Small intestine (tissue), 16 donors: ENCODE measurements around the gene KLHL14. TPM values are rescaled to one million over a fixed set of nuclear protein-coding genes. Genes with fewer than 3 reads are reported as not detected.

ENCODE experiments used
- DNase-seq, 2 donors: peaks; one replicate each; pipeline versions ENCODE4 v3.0.0 to v3.0.0-alpha.2; 2013
- FAIRE-seq: peaks from 2 replicates; lab custom pipeline; 2012; peaks lifted over from hg19 to GRCh38; lab: Jason Lieb, UNC
- H3K27ac ChIP-seq, 3 donors: one replicate each; pipeline ENCODE4 v1.5.1; 2013; ENCODE audit warnings: low read length in 2 of 3, mild to moderate bottlenecking in 2 of 3, control low read depth in 1 of 3, inconsistent platforms in 1 of 3, low read depth in 1 of 3, moderate library complexity in 1 of 3
- H3K27me3 ChIP-seq, 3 donors: one replicate each; pipeline ENCODE4 v1.6.1; 2013; ENCODE audit warnings: low read length in 3 of 3, inconsistent platforms in 1 of 3; ENCODE audit not compliant: control insufficient read depth in 3 of 3, insufficient read depth in 3 of 3
- H3K36me3 ChIP-seq, 3 donors: one replicate each; pipeline ENCODE4 v1.6.1; 2013; ENCODE audit warnings: low read length in 3 of 3, inconsistent platforms in 1 of 3, low read depth in 1 of 3, mild to moderate bottlenecking in 1 of 3, moderate library complexity in 1 of 3; ENCODE audit not compliant: control insufficient read depth in 3 of 3, insufficient read depth in 2 of 3
- H3K4me1 ChIP-seq, 3 donors: one replicate each; pipeline ENCODE4 v1.6.1; 2013; ENCODE audit warnings: low read length in 2 of 3, inconsistent platforms in 1 of 3, low read depth in 1 of 3, mild to moderate bottlenecking in 1 of 3, moderate library complexity in 1 of 3; ENCODE audit not compliant: control insufficient read depth in 3 of 3, insufficient read depth in 2 of 3
- H3K4me3 ChIP-seq, 3 donors: one replicate each; pipeline ENCODE4 v1.5.1; 2013; ENCODE audit warnings: low read length in 3 of 3, control low read depth in 1 of 3, inconsistent platforms in 1 of 3, low read depth in 1 of 3, mild to moderate bottlenecking in 1 of 3, moderate library complexity in 1 of 3
- H3K9me3 ChIP-seq, 2 donors: one replicate each; pipeline ENCODE4 v1.6.1; 2013; ENCODE audit warnings: low read depth in 1 of 2, low read length in 1 of 2; ENCODE audit not compliant: control insufficient read depth in 2 of 2, insufficient read depth in 1 of 2
- WGBS, 3 donors: extraction: QIAGEN DNeasy Blood & Tissue Kit; methylation state at CpG; one replicate each; pipeline ENCODE4 v1.1.7; 2013; 5-methylcytosine and 5-hydroxymethylcytosine counted together
- long read RNA-seq, 10 donors: transcript quantifications; one replicate each; lab custom pipeline, GENCODE V29; 2026
- polyA plus RNA-seq, 4 donors: library from polyadenylated mRNA; stranded (reverse) in 3 of 4; unstranded in 1 of 4; fragments of 200-250 nt in 3 of 4; fragments of 120-200 nt in 1 of 4; gene quantifications; one replicate each; pipeline versions ENCODE4 v1.2.1 to v1.2.3, GENCODE V29; 2013
- donor health status: healthy with polysubstance abuse.
- donor health status: control.
- donor health status: control.
- donor health status: Bipolar disorder and iron deficiency.
- donor health status: healthy.

The KLHL14 gene
- polyA plus RNA-seq = under 1 TPM in 2 of 4 donors, not detected in 2; 0.39 to 0.40 TPM
- long read RNA-seq, donor 1 = 0 reads
- long read RNA-seq, donor 2 = 0 reads
- long read RNA-seq, donor 3 = 0 reads
- long read RNA-seq, donor 4 = 0 reads
- long read RNA-seq, donor 5 = 0 reads
- long read RNA-seq, donor 6 = 0 reads
- long read RNA-seq, donor 7 = 0 reads
- long read RNA-seq, donor 8 = 0 reads
- long read RNA-seq, donor 9 = 0 reads
- long read RNA-seq, donor 10 = 0 reads

GRCh38 chr18:32772581-32773381 is at the start of gene KLHL14:
Gene KLHL14 (minus strand): TSS chr18:32773023. CDS start chr18:32770591, 2,432 bp downstream.
- H3K27ac ChIP-seq = no peak within 1 kb of the TSS
- H3K9me3 ChIP-seq = no peaks in the 10 kb centered on the region
- peaks cover 0 to 55% (median 23%) of the 10 kb centered on the region in 3 donors for H3K27me3 ChIP-seq
- peaks cover 2 to 13% (median 4%) of the 10 kb centered on the region in 3 donors for H3K4me1 ChIP-seq
- DNase-seq (no peak), FAIRE-seq (no peak)
- H3K36me3 ChIP-seq = no peaks in the 10 kb centered on the region
- peak within 1 kb of the TSS; percentile 15 to 35 (median 25) for H3K4me3 ChIP-seq
- 39 to 59% (median 51%) methylated on average over 16 to 17 of the region's 17 CpGs for WGBS, 3 donors

- no peak overlapping the region for H3K4me3 ChIP-seq
- H3K4me1 ChIP-seq = no peaks in the 10 kb centered on the region
- DNase-seq = no peak
- H3K27me3 ChIP-seq = no peaks in the 10 kb centered on the region
- no peak overlapping the region for H3K27ac ChIP-seq
- H3K9me3 ChIP-seq = no peaks in the 10 kb centered on the region
- H3K36me3 ChIP-seq = no peaks in the 10 kb centered on the region
- no peak for FAIRE-seq
- 83 to 89% (median 86%) methylated on average over 16 of the region's 16 CpGs for WGBS, 3 donors
These were observed 49.4 kb upstream of the KLHL14 start for GRCh38 chr18:32822197-32822596.

GRCh38 chr18:32815881-32816280 is 43.1 kb upstream of the KLHL14 start:
- no peak overlapping the region for H3K4me3 ChIP-seq
- WGBS, 3 donors = 51 to 70% (median 57%) methylated on average over 3 of the region's 3 CpGs
- H3K4me1 ChIP-seq = no peaks in the 10 kb centered on the region
- FAIRE-seq = no peak
- H3K36me3 ChIP-seq = no peaks in the 10 kb centered on the region
- DNase-seq = no peak
- H3K27me3 ChIP-seq = no peaks in the 10 kb centered on the region
- no peak overlapping the region for H3K27ac ChIP-seq
- H3K9me3 ChIP-seq = no peaks in the 10 kb centered on the region

GRCh38 chr18:32812342-32812741 is 39.5 kb upstream of the KLHL14 start:
- no peak overlapping the region for H3K27ac ChIP-seq
- DNase-seq (no peak), FAIRE-seq (no peak)
- no peaks in the 10 kb centered on the region for H3K27me3 ChIP-seq
- H3K4me1 ChIP-seq = no peaks in the 10 kb centered on the region
- 27 to 68% (median 47%) methylated on average over 3 of the region's 3 CpGs for WGBS, 3 donors
- H3K9me3 ChIP-seq = peaks cover 0 to 2% of the 10 kb centered on the region in 2 donors
- no peaks in the 10 kb centered on the region for H3K36me3 ChIP-seq
- H3K4me3 ChIP-seq = no peak overlapping the region

GRCh38 chr18:32810314-32810713 is 37.5 kb upstream of the KLHL14 start:
- H3K27me3 ChIP-seq = no peaks in the 10 kb centered on the region
- WGBS, 3 donors = 55 to 85% (median 77%) methylated on average over 1 of the region's 1 CpG
- FAIRE-seq (no peak), DNase-seq (no peak)
- peaks cover 0 to 2% of the 10 kb centered on the region in 2 donors for H3K9me3 ChIP-seq
- H3K4me1 ChIP-seq = no peaks in the 10 kb centered on the region
- H3K27ac ChIP-seq = no peak overlapping the region
- H3K4me3 ChIP-seq = no peak overlapping the region
- H3K36me3 ChIP-seq = no peaks in the 10 kb centered on the region

GRCh38 chr18:32805354-32805753 is 32.5 kb upstream of the KLHL14 start:
- H3K36me3 ChIP-seq = no peaks in the 10 kb centered on the region

GRCh38 chr18:32804134-32804888 is 31.5 kb upstream of the KLHL14 start:
- Histone ChIP-seq H3K27me3 (no peaks in the 10 kb centered on the region), H3K4me1 (no peaks in the 10 kb centered on the region), H3K27ac (no peak overlapping the region), H3K4me3 (no peak overlapping the region), H3K9me3 (no peaks in the 10 kb centered on the region), H3K36me3 (no peaks in the 10 kb centered on the region)
- DNase-seq (no peak), FAIRE-seq (no peak)
- WGBS, 3 donors = 66 to 71% (median 66%) methylated on average over 6 of the region's 6 CpGs

More at GRCh38 chr18:32805354-32805753, 32.5 kb upstream of the KLHL14 start:
- peaks cover 0 to 1% of the 10 kb centered on the region in 2 donors for H3K9me3 ChIP-seq
- no peak for FAIRE-seq
- DNase-seq = no peak
- H3K4me3 ChIP-seq = no peak overlapping the region
- 75 to 88% (median 76%) methylated on average over 5 of the region's 5 CpGs for WGBS, 3 donors
- H3K27ac ChIP-seq = no peak overlapping the region
- no peaks in the 10 kb centered on the region for H3K4me1 ChIP-seq
- H3K27me3 ChIP-seq = no peaks in the 10 kb centered on the region

GRCh38 chr18:32803568-32803967 is 30.7 kb upstream of the KLHL14 start:
- no peaks in the 10 kb centered on the region for H3K9me3 ChIP-seq
- no peaks in the 10 kb centered on the region for H3K36me3 ChIP-seq
- WGBS, 3 donors = 54 to 65% (median 58%) methylated on average over 3 of the region's 3 CpGs
- no peak for DNase-seq
- no peak overlapping the region for H3K4me3 ChIP-seq
- H3K4me1 ChIP-seq = no peaks in the 10 kb centered on the region
- no peak overlapping the region for H3K27ac ChIP-seq
- FAIRE-seq = no peak
- H3K27me3 ChIP-seq = no peaks in the 10 kb centered on the region
